NT2/D1 (cell line): Measurements from ENCODE around the gene NDUFB5.

Experiments
- SUZ12 ChIP-seq: IDR thresholded peaks from 2 replicates; pipeline ENCODE4 v1.6.1; 2011; ENCODE audit not compliant: insufficient read length, insufficient read depth; ENCODE audit errors: extremely low read depth
- ZNF274 ChIP-seq: IDR thresholded peaks from 2 replicates; pipeline ENCODE4 v1.6.1; 2011; ENCODE audit warnings: mild to moderate bottlenecking, low read depth, low read length

GRCh38 chr3:179562591-179563270 lies 41.9 kb upstream of the NDUFB5 start, which contains the start of gene ACTL6A:
- no peak for TF ChIP-seq ZNF274
- TF ChIP-seq SUZ12, result no peak
